ENCODE measurements around the gene LRRC23.

The LRRC23 gene

GRCh38 chr12:6943722-6944380, 39.2 kb downstream of the LRRC23 start, which contains the start of the genes C12orf57 and RNU7-1:
TSS of gene C12orf57 (plus strand) at chr12:6944022. CDS start at chr12:6944122, 100 bp downstream.
TSS of gene RNU7-1 (plus strand) at chr12:6943816.
- DNase-seq (ENCODE audit: low spot score), result peak; percentile 90

GRCh38 chr12:6944381-6945186, 40.0 kb downstream of the LRRC23 start:
- DNase-seq (ENCODE audit: low spot score), result peak; percentile 86

DNA sequence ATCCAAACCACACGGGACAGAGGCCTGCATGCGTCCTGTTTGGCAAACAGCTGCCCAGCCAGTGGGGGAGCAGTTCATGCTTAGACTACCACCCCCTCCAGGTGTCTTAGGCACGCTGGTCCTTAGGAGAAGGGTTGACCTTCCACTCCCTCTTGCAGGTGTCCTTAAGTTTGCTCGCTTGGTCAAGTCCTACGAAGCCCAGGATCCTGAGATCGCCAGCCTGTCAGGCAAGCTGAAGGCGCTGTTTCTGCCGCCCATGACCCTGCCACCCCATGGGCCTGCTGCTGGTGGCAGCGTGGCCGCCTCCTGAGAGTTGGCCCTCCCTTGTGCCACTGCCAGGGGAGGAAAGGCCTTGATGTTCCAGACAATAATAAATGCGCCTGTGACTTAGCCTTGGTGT, 41.0 kb downstream of the LRRC23 start:
- no peak for DNase-seq (ENCODE audit: low spot score)

DNA sequence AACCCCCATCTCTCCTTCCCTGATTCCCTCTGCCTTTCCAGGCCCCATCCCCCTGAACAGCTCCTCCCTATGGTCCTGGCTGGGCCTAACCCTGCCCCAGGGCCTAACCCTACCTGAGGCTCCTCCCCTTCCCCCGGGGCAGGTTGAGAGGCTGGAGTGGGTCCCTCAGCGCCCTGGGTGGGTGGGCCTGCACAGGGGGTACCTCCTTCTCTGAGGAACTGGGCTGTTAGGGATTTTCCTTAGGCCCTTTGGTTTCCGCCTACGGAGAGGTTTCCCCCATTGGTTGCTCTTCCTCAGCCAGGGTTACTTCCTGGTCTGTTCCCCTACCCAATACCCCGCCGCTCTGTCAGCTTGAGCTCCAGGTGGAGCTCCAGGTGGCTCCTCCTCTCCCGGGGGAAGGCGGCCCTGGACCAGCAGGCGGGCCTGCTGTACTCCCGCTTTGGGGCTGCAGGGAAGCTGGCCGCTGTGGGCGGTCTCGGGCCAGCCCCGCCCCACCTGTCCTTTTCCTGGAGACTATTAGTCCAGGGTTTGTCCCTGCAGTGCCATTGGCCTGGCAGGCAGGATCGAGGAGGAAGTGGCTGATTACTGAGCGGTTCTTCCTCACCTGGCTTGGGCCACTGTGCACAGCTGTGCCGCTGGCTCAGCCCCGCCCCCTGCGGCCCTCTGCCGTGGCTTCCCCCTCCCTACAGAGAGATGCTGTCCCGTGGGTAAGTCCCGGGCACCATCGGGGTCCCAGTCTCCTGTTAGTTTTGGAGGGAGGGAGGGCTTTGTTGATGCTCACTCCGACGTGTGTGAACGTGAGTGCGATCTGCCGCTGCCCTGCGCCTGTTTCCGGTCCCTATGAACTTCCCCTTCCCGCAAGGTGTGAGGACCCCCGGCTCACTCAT, 41.7 kb downstream of the LRRC23 start:
- peak; percentile 95 for DNase-seq (ENCODE audit: low spot score)

DNA sequence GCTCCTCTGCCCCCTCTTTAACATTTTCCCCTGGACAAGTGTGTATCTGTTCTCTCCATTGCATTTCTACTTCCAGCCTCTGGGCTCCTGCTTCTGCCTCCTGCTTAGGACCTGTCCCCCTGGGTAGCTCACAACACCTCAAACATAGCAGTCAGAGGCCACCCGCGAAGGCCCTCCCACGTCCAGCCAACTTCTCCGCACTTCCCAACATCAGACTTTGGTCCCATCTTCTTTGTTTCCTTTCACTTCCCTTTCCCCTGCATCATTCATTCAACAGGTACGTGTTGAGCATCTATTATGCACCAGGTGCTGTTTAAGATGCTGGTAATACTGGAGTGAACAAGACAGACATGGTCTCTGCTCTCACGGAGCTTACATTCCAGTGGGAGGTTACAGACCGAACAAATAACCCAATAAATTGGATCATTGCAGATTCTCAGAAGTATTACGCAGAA, 42.3 kb downstream of the LRRC23 start:
- peak; percentile 34 for DNase-seq (ENCODE audit: low spot score)

DNA sequence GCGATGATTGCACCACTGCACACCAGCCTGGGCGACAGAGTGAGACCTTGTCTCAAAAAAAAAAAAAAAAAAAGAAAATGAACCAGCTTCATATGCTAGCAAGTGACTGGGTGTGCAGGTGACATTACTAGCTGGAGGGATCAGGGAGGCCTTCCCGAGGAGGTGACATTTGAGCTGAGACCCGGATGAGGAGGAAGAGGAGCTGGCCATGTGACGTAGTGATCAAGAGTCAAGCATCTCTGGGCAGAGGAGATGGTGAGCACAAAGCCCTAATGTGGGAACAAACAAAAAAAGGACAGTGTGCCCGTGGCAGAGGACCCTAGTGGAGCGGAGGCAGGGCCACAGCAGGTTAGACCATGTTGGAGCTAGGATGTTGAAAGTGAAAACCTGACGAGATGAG, 43.0 kb downstream of the LRRC23 start:
- no peak for DNase-seq (ENCODE audit: low spot score)

DNA sequence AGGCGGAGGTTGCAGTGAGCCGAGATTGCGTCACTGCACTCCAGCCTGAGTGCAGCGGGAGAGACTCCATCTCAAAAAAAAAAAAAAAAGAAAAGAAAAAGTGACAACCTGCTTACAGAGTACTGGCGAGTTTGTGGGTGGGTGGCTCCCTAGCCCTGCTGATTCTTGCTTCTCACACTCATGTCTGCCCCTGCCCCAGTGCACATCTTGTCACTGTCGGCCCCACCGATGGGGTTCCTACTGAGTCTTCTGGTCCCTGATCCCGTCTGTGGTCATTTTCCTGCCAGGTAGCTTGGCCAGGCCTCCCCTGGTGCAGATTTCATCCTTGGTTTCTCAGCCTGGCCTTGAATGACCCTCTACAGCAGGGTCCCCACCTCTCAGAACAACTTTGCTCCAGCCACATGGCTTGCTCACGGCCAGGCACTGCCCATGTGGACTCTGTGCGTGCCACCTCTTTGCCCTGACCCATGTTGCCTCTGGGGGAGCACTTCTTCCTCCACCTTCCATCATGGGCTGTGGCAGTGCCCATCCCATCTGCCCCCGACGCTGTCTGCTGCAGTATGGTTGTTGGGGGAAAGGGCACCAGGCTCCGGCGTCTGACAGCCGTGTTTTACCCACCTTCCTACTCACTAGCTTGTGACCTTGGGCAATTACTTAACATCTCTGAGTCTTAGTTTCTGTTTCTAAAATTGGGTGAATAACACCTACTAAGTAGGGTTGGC, 44.4 kb downstream of the LRRC23 start:
- no peak for DNase-seq (ENCODE audit: low spot score)

DNA sequence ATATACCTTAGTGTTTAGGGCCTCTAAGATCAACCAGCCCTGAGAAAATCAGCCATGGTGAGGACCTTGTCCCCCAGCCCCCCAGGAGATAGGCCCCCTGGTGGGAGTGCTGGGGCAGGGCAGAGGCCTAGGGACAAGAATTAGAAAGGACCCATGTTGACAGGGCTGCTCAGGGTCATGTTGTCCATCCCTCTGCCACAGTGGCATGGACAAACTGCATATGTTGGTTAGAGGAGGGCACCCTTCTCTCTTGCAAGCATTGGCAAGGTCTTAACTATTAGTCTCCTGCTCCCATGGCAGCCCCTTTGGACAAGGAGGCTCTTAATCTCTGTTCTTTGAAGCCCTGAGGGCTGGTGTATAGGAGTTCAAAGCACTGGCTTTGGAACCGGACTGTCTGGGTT, 45.8 kb downstream of the LRRC23 start:
- no peak for DNase-seq (ENCODE audit: low spot score)

DNA sequence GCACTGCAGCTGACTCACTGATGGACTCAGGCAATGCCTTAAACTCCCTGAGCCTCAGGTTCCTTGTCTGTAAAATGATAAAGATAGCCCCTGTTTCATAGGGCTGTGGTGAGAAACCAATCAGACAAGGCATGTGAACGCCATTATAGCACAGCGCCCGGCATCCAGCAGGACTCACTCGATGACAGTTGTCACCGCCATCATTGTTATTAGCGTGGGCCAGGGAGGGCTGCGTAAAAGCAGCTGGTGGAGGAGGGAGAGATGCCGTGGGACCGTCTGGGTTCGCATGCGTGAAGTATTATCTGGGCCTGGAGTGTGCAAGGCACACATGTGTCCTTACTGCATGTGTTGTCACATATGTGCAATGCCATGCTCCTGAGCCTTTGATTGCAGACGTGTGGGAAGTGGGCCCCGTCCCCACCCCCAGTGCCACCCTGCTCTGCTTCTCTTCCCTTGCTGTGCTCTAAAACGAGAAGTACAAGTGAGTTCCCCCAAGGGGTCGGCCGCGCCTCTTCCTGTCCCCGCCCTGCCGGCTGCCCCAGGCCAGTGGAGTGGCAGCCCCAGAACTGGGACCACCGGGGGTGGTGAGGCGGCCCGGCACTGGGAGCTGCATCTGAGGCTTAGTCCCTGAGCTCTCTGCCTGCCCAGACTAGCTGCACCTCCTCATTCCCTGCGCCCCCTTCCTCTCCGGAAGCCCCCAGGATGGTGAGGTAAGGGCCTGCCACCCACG, 46.4 kb downstream of the LRRC23 start, which contains the start of gene PTPN6:
Gene PTPN6, plus strand, starts transcription at position 546 of the 730 bp plus-strand sequence. Its CDS starts 157 bp downstream, at position 703.
- no peak for DNase-seq (ENCODE audit: low spot score)

- no peak for DNase-seq (ENCODE audit: low spot score)
These were observed 47.0 kb downstream of the LRRC23 start for GRCh38 chr12:6951551-6952120.

DNA sequence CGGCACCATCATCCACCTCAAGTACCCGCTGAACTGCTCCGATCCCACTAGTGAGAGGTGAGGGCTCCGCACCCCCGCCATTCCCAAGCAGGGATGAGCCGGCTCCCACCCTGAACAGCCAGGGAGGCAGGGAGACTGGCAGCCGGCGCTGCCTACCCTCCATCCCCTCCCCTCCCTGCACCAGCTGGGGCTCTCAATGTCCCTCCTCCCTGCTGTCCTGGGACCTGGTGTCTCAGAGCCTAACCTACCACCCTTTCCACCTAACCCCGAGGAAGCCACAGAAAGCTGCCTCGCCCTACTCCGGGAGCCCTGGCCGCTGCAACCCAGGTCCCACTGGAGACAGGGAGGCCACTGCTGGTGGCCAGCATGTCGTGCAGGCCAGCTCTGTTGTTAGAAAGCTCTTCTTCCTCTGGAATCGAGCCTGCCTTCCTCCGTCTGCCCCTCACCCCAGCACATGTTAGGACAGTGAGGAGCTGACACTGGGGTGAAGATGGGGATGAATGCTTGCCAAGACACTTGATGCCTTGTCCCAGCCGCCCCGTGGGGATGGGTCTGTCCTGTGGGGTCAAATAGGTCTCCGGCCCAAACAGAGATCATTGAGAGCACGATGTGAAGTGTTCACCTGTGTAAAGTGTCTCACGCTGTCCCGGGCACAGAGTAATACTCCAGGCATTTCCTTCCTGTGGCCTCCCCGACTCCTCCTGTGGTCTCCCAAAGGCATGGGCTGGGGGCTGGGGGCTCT, 47.7 kb downstream of the LRRC23 start:
- no peak for DNase-seq (ENCODE audit: low spot score)

DNA sequence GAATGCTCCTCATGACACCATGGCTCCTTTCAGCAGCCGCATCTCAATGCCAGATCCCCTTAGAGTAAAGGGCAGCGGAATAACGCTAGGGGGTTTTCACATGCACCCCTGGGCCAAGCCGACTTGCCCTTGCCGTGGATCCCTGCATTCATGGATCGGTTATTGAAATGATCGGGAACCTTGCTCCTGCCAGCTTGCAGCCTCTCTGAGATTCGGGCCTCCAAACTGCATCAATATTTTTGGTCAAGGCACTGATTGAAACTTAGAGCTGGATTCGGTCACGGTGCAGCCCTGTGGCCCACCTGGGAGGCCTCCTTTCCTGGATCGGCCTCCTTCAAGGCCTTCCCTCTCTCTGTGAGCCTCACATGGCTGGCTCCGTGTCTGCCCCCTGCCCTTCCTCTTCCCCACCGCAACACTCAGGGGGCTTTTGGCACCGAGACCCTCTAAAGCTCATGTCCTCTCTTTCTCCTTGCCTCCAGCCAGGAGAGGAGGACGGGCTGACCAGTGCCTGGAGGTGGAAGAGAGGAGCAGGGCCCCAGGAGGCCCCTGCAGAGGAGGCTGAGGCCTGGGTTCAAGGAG, 48.3 kb downstream of the LRRC23 start:
- DNase-seq (ENCODE audit: low spot score), result no peak

GRCh38 chr12:6953442-6954315, 49.1 kb downstream of the LRRC23 start:
- DNase-seq (ENCODE audit: low spot score), result no peak

- no peak for DNase-seq (ENCODE audit: low spot score)
These were observed 49.9 kb downstream of the LRRC23 start for GRCh38 chr12:6954316-6955107.

DNA sequence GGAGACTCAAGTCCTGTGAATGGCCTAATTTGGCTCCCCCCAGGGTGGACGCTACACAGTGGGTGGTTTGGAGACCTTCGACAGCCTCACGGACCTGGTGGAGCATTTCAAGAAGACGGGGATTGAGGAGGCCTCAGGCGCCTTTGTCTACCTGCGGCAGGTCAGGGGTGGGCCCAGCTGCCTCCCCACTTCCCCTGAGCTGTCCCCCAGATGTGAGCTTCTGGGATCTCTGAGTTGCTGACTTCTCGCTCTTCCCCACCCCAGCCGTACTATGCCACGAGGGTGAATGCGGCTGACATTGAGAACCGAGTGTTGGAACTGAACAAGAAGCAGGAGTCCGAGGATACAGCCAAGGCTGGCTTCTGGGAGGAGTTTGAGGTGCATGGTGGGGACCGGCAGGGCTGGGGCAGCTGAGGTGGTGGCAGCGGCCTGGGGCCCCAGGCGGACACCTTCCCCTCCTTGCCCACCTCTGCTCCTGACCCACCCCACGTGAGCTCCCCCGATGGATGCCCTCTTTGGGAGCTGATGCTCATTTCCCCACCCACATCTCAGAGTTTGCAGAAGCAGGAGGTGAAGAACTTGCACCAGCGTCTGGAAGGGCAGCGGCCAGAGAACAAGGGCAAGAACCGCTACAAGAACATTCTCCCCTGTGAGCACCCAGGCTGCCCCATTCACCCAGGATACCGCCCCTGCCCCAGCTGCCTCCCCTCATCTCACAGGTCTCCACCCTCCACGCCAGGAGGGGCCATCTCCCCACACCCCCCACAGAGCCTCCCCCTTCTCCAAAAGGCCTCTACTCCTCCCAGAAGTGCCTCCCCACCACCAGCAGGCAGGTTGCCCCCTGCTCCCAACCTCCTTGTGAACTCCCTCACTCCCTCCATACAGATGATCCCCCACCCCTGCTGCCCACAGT, 50.7 kb downstream of the LRRC23 start:
- DNase-seq (ENCODE audit: low spot score), result no peak

GRCh38 chr12:6956021-6956727, 51.6 kb downstream of the LRRC23 start:
- no peak for DNase-seq (ENCODE audit: low spot score)

Measured in HuH-7.5 (cell line).